WTC11 (cell line): ENCODE measurements around the gene ITGA3. TPM values are rescaled to one million over a fixed set of nuclear protein-coding genes. Genes with fewer than 3 reads are reported as not detected.

Experiments used
- ATAC-seq: fragments of 200-7000 bp; cut with Tn5 transposase; 2 replicates; pipeline ENCODE4 v1.10.0; 2021; ENCODE audit warnings: mild to moderate bottlenecking, moderate library complexity
- CTCF ChIA-PET: fragments of 300-600 bp; sonication (Branson Sonifier 250); formaldehyde crosslinking; loops from one replicate; lab custom pipeline; 2021; ENCODE audit warnings: antibody characterized with exemption; lab: Charles Lee
- POLR2A ChIA-PET: fragments of 350-600 bp; sonication (Branson Sonifier 250); formaldehyde crosslinking; loops from one replicate; lab custom pipeline; 2021; ENCODE audit warnings: antibody characterized with exemption; lab: Charles Lee
- DNase-seq: peaks from one replicate; pipeline ENCODE4 v3.0.0; 2021; ENCODE audit warnings: low spot score
- H3K27ac Mint-ChIP-seq: 2 replicates; pipeline ENCODE4 v1.8.0; 2021; ENCODE audit warnings: mixed read lengths
- H3K27me3 Mint-ChIP-seq: 2 replicates; pipeline ENCODE4 v1.8.0; 2021; ENCODE audit warnings: low read depth, mild to moderate bottlenecking, moderate library complexity, mixed read lengths
- H3K36me3 Mint-ChIP-seq: 2 replicates; pipeline ENCODE4 v1.8.0; 2021; ENCODE audit warnings: mixed read lengths
- H3K4me1 Mint-ChIP-seq: 2 replicates; pipeline ENCODE4 v1.8.0; 2022; ENCODE audit warnings: mixed read lengths
- H3K4me3 Mint-ChIP-seq: 2 replicates; pipeline ENCODE4 v1.8.0; 2021; ENCODE audit warnings: mild to moderate bottlenecking, moderate library complexity, mixed read lengths
- H3K9me3 Mint-ChIP-seq: 2 replicates; pipeline ENCODE4 v1.8.0; 2021; ENCODE audit warnings: mixed read lengths
- CBFB ChIP-seq: sonication (generic); formaldehyde crosslinking; IDR thresholded peaks from 2 replicates; pipeline ENCODE4 v1.8.1; 2022; ENCODE audit warnings: mild to moderate bottlenecking, low read depth, missing genetic modification reagents
- CTCF ChIP-seq: fragments of 200-600 bp; IDR thresholded peaks from 2 replicates; pipeline ENCODE4 v1.8.0; 2022; ENCODE audit warnings: antibody characterized with exemption
- E2F5 ChIP-seq: sonication (generic); formaldehyde crosslinking; IDR thresholded peaks from 2 replicates; pipeline ENCODE4 v1.8.1; 2022; ENCODE audit warnings: mild to moderate bottlenecking, moderate library complexity, missing genetic modification reagents
- ETV6 ChIP-seq: sonication (generic); formaldehyde crosslinking; IDR thresholded peaks from 2 replicates; pipeline ENCODE4 v1.8.1; 2022; ENCODE audit warnings: mild to moderate bottlenecking, missing genetic modification reagents
- FOXJ3 ChIP-seq: sonication (generic); formaldehyde crosslinking; IDR thresholded peaks from 2 replicates; pipeline ENCODE4 v1.9.0; 2021; ENCODE audit warnings: missing genetic modification reagents, mild to moderate bottlenecking, borderline replicate concordance
- GABPB1 ChIP-seq: sonication (generic); formaldehyde crosslinking; IDR thresholded peaks from 2 replicates; pipeline ENCODE4 v1.8.1; 2023; ENCODE audit warnings: mild to moderate bottlenecking, missing genetic modification reagents
- GTF2I ChIP-seq: fragments of 250-450 bp; sonication (Bioruptor Pico); conservative IDR thresholded peaks from 2 replicates; pipeline ENCODE4 v1.4.0; 2021; ENCODE audit warnings: mild to moderate bottlenecking
- IRF1 ChIP-seq: sonication (generic); formaldehyde crosslinking; IDR thresholded peaks from 2 replicates; pipeline ENCODE4 v1.8.0; 2023; ENCODE audit warnings: missing genetic modification reagents
- IRF2 ChIP-seq: sonication (generic); formaldehyde crosslinking; IDR thresholded peaks from 2 replicates; pipeline ENCODE4 v1.8.0; 2022; ENCODE audit warnings: low read depth, missing genetic modification reagents, borderline replicate concordance
- NR3C1 ChIP-seq: sonication (generic); formaldehyde crosslinking; conservative IDR thresholded peaks from 2 replicates; pipeline ENCODE4 v1.8.1; 2023; ENCODE audit warnings: low read depth, mild to moderate bottlenecking, missing genetic modification reagents
- PREB ChIP-seq: sonication (generic); formaldehyde crosslinking; IDR thresholded peaks from 2 replicates; pipeline ENCODE4 v1.8.1; 2022; ENCODE audit warnings: mild to moderate bottlenecking, missing genetic modification reagents, moderate library complexity, borderline replicate concordance
- PRRX2 ChIP-seq: fragments of 250-450 bp; sonication (Bioruptor Pico); IDR thresholded peaks from 2 replicates; pipeline ENCODE4 v1.8.0; 2021; ENCODE audit warnings: mild to moderate bottlenecking
- RELA ChIP-seq: sonication (generic); formaldehyde crosslinking; IDR thresholded peaks from 2 replicates; pipeline ENCODE4 v1.8.1; 2022; ENCODE audit warnings: missing genetic modification reagents, mild to moderate bottlenecking, borderline replicate concordance
- SP1 ChIP-seq: sonication (generic); formaldehyde crosslinking; conservative IDR thresholded peaks from 2 replicates; pipeline ENCODE4 v1.8.1; 2022; ENCODE audit warnings: missing genetic modification reagents
- TEAD4 ChIP-seq: sonication (generic); formaldehyde crosslinking; IDR thresholded peaks from 2 replicates; pipeline ENCODE4 v1.8.0; 2022; ENCODE audit warnings: mild to moderate bottlenecking, missing genetic modification reagents
- TP53 ChIP-seq: sonication (generic); formaldehyde crosslinking; IDR thresholded peaks from 2 replicates; pipeline ENCODE4 v1.8.1; 2023; ENCODE audit warnings: mild to moderate bottlenecking, missing genetic modification reagents
- ZBTB43 ChIP-seq: sonication (generic); formaldehyde crosslinking; IDR thresholded peaks from 2 replicates; pipeline ENCODE4 v1.8.1; 2023; ENCODE audit warnings: mild to moderate bottlenecking, missing genetic modification reagents
- ZNF396 ChIP-seq: fragments of 250-450 bp; sonication (Bioruptor Pico); IDR thresholded peaks from 2 replicates; pipeline ENCODE4 v1.8.0; 2021; ENCODE audit warnings: mild to moderate bottlenecking, moderate library complexity, borderline replicate concordance
- ZNF423 ChIP-seq: fragments of 250-450 bp; sonication (Bioruptor Pico); IDR thresholded peaks from 2 replicates; pipeline ENCODE4 v2.1.2; 2022; ENCODE audit warnings: mild to moderate bottlenecking, moderate library complexity
- ZNF671 ChIP-seq: fragments of 250-450 bp; sonication (Bioruptor Pico); IDR thresholded peaks from 2 replicates; pipeline ENCODE4 v1.8.0; 2021; ENCODE audit warnings: mild to moderate bottlenecking
- total RNA-seq: library from RNA; stranded (reverse); gene quantifications from 3 replicates; pipeline ENCODE4 v1.2.3, GENCODE V29; 2021

The ITGA3 gene
- total RNA-seq, 1 experiment from 2014 or later, result 35.3 TPM

- POLR2A ChIA-PET, result interaction anchor here (1.1 to 1.3 kb wide), 2 partner anchors 21 to 46 kb away, joined by 3 read pairs; no protein-coding TSS in a partner anchor
- DNase-seq (peak; percentile 55), ATAC-seq (peak; percentile 55)
- H3K4me3 Mint-ChIP-seq, result peak overlapping the region; percentile 1; the same call in 1 of the 2 replicates
- no peak overlapping the region for H3K27ac Mint-ChIP-seq
- H3K9me3 Mint-ChIP-seq, result no peaks in the 10 kb centered on the region
- H3K36me3 Mint-ChIP-seq, result no peaks in the 10 kb centered on the region
- H3K27me3 Mint-ChIP-seq, result peaks cover 44% of the 10 kb centered on the region
- CTCF ChIA-PET, result interaction anchor here (0.5 to 8.4 kb wide), 40 partner anchors 8 to 560 kb away, joined by 3 to 118 read pairs (median 5); partner anchors contain the start of genes COL1A1, ITGA3, PDK2 and SAMD14
- TF ChIP-seq SP1 (0 out of 2 replicates have a peak, but pooled peaks have one; percentile 18), CTCF (peak; percentile 40; the same call in 1 of the 2 replicates), PRRX2 (CRISPR knock-in tag) (peak; percentile 71; the same call in 1 of the 2 replicates), ZNF423 (peak; percentile 31; the same call in 1 of the 2 replicates), FOXJ3 (no peak), CBFB (CRISPR knock-in tag) (no peak), ETV6 (CRISPR knock-in tag) (0 out of 2 replicates have a peak, but pooled peaks have one; percentile 25)
- peaks cover 21% of the 10 kb centered on the region for H3K4me1 Mint-ChIP-seq
Measured at GRCh38 chr17:50114849-50115357, 59.0 kb downstream of the ITGA3 start.

GRCh38 chr17:50115756-50116155, 59.8 kb downstream of the ITGA3 start:
- no peak for TF ChIP-seq GTF2I (CRISPR knock-in tag)
- TF ChIP-seq ZNF396 (CRISPR knock-in tag), result no peak
- no peak for TF ChIP-seq RELA (CRISPR knock-in tag)
- no peak for TF ChIP-seq IRF1 (CRISPR knock-in tag)
- TF ChIP-seq NR3C1 (CRISPR knock-in tag), result no peak
- no peak for TF ChIP-seq IRF2
- CTCF ChIA-PET, result interaction anchor here (0.6 to 8.4 kb wide), 27 partner anchors 8 to 367 kb away, joined by 3 to 118 read pairs (median 7); partner anchors contain the start of genes COL1A1, ITGA3, PDK2 and PPP1R9B
- Mint-ChIP-seq H3K36me3 (no peaks in the 10 kb centered on the region), H3K4me3 (no peak overlapping the region), H3K27ac (no peak overlapping the region), H3K27me3 (peaks cover 52% of the 10 kb centered on the region), H3K9me3 (no peaks in the 10 kb centered on the region), H3K4me1 (peaks cover 21% of the 10 kb centered on the region)
- ATAC-seq, result no peak
- no peak for DNase-seq
- POLR2A ChIA-PET, result interaction anchor here (1.1 kb wide), 1 partner anchor 46 kb away, joined by 3 read pairs; no protein-coding TSS in a partner anchor

- CTCF ChIA-PET, result interaction anchor here (0.6 to 4.1 kb wide), 31 partner anchors 9 to 666 kb away, joined by 3 to 46 read pairs (median 5); partner anchors contain the start of genes COL1A1, PPP1R9B, SAMD14 and SGCA
- Mint-ChIP-seq H3K9me3 (no peaks in the 10 kb centered on the region), H3K27me3 (peaks cover 63% of the 10 kb centered on the region), H3K4me3 (peak overlapping the region; percentile 62), H3K36me3 (no peaks in the 10 kb centered on the region), H3K4me1 (peaks cover 20% of the 10 kb centered on the region), H3K27ac (no peak overlapping the region)
- ATAC-seq, result peak; percentile 82
- POLR2A ChIA-PET, result interaction anchor here (0.5 to 1.3 kb wide), 2 partner anchors 34 kb away, joined by 3 to 4 read pairs; no protein-coding TSS in a partner anchor
- peak; percentile 82 for DNase-seq
- peak; percentile 76; the same call in 1 of the 2 replicates for TF ChIP-seq TP53 (CRISPR knock-in tag)
- TF ChIP-seq IRF1 (CRISPR knock-in tag), result no peak
- no peak for TF ChIP-seq ZNF671 (CRISPR knock-in tag)
- peak; percentile 52; the same call in 1 of the 2 replicates for TF ChIP-seq ETV6 (CRISPR knock-in tag)
- no peak for TF ChIP-seq TEAD4 (CRISPR knock-in tag)
- TF ChIP-seq ZBTB43 (CRISPR knock-in tag), result peak; percentile 86
- 0 out of 2 replicates have a peak, but pooled peaks have one; percentile 21 for TF ChIP-seq GABPB1 (CRISPR knock-in tag)
- peak; percentile 86 for TF ChIP-seq E2F5 (CRISPR knock-in tag)
- no peak for TF ChIP-seq PREB (CRISPR knock-in tag)
Measured at GRCh38 chr17:50117202-50118051, 61.5 kb downstream of the ITGA3 start.
